Activated T-cell treated with anti-CD3 and anti-CD28 coated beads for 1 hour (primary cell): Measurements from ENCODE around the gene POLR2E.

Experiments used
- DNase-seq: peaks from one replicate; pipeline ENCODE4 v3.0.0-alpha.2; 2020; ENCODE audit warnings: low read depth

Gene POLR2E

DNA sequence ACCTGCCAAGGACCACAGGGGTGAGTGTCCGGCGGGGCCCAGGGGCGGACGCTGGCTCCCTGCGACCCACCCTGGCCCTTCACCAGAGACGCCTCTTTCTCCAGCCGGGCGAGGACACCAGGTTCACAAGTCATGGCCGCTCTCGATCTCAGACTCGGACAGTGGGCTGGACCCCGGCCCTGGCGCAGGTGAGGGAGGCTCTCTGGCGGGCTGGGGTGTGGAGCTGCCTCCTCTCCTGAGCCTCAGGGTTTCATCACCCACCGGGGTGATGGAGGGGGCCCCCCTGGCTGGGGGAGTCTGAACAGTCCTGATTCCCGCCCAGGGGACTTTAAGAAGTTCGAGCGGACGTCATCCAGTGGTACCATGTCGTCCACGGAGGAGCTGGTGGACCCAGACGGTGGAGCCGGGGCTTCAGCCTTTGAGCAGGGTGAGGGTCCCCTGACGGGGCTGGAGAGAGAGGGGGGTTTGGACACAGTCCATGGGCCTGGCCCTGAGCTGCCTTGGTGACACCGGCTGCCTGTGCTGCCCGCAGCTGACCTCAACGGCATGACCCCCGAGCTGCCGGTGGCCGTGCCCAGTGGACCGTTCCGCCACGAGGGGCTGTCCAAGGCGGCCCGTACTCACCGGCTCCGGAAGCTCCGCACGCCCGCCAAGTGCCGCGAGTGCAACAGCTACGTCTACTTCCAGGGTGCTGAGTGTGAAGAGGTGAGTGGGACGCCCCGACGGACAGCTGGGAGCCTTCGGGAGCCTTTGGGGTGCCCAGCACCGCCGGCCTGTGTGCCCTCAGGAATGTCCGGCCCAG lies 14.6 kb downstream of the POLR2E start:
- no peak for DNase-seq

GRCh38 chr19:1079566-1080111 lies 15.5 kb downstream of the POLR2E start:
- no peak for DNase-seq

DNA sequence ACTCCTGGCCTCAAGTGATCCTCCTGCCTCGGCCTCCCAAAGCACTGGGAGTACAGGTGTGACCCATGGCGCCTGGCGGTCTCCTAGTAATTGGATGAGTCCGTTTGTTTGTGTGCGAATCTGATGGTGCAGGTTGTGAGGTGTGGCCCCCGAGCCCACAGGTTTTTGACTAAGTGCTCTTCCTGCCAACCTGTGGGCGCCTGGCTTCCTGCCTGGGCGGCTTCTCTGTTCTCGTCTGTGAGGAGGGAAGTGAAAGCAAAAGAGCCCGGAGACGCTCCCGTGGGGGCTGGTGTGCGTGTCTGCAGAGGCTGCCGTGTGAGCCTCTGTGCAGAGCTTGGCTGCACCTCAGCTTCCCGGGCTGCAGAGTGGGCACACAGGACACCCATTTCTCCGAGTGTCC lies 18.2 kb downstream of the POLR2E start:
- DNase-seq: peak; percentile 85

- no peak for DNase-seq
Measured at GRCh38 chr19:1076046-1076386, 19.2 kb downstream of the POLR2E start.

DNA sequence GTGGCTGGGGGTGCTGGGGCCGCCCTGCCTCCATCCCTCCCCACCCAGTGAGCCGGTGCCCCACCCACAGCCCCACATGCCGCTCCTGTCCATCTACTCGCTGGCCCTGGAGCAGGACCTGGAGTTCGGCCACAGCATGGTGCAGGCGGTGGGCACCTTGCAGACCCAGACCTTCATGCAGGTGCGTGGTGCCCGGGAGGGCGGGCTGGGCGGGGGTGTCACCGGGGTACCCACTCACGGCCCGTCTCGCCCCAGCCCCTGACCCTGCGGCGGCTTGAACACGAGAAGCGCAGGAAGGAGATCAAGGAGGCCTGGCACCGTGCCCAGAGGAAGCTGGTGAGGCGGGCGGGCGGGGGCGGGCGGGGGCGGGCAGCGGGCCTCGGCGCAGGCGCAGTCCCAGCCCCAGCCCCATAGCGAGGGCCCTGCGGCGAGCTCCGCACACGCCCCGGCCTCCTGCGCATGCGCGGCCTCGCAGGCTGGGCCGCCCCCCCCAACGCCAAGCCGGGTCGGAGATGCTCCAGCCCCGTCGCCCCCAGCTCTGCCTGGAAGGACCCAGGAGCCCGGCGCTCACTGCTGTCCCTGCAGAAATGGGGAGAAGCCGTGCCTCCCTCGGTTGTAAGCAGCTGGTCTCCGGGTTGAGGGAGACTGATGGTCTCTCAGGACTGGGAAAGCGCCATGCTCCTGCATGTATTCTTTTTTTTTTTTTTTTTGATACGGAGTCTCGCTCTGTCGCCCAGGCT lies 20.5 kb downstream of the POLR2E start:
- peak; percentile 99 for DNase-seq

- no peak for DNase-seq
Measured at GRCh38 chr19:1073956-1074517, 21.1 kb downstream of the POLR2E start.

GRCh38 chr19:1073063-1073955 lies 21.9 kb downstream of the POLR2E start:
- no peak for DNase-seq

- DNase-seq: no peak
Measured at GRCh38 chr19:1072371-1073015, 22.7 kb downstream of the POLR2E start.

- no peak for DNase-seq
Measured at GRCh38 chr19:1070931-1071791, 24.0 kb downstream of the POLR2E start.

- no peak for DNase-seq
Measured at GRCh38 chr19:1070576-1070930, 24.6 kb downstream of the POLR2E start.

DNA sequence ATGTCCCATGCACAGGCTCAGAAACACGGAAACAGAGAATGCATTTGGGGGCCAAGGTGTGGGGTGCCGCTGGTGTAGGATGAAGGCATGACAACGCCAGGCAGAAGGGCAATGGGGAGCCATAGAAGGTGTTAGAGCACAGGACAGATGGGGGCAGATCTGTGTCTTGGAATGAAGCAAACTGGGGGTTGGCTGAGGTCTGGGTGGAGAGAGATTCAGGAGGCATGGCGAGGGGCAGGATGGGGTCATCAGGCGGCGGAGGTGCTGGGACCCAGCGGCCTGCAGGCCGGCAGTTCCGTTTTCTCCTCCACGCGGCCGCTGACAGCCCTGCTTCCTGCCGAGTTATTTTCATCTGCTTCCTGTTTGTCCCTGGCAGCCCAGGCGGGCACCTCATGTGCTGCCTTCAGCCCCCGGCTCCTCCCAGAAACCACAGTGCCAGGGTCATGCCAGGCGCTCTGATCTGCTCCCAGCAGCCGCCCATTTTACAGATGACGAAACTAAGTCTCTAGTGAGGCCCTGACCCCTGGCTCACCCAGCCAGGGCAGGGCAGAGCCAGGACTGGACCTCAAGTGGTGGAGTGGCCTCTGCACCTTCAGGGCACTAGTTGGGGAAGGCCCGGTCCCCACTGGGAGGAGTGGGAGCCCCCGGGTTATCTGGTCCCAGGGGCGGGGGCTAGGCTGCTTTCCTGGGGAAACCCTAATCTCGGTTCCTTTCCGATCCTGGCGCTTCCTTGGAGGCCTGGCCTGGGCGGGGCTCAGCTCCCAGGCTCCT lies 26.0 kb downstream of the POLR2E start:
- peak; percentile 63 for DNase-seq

DNA sequence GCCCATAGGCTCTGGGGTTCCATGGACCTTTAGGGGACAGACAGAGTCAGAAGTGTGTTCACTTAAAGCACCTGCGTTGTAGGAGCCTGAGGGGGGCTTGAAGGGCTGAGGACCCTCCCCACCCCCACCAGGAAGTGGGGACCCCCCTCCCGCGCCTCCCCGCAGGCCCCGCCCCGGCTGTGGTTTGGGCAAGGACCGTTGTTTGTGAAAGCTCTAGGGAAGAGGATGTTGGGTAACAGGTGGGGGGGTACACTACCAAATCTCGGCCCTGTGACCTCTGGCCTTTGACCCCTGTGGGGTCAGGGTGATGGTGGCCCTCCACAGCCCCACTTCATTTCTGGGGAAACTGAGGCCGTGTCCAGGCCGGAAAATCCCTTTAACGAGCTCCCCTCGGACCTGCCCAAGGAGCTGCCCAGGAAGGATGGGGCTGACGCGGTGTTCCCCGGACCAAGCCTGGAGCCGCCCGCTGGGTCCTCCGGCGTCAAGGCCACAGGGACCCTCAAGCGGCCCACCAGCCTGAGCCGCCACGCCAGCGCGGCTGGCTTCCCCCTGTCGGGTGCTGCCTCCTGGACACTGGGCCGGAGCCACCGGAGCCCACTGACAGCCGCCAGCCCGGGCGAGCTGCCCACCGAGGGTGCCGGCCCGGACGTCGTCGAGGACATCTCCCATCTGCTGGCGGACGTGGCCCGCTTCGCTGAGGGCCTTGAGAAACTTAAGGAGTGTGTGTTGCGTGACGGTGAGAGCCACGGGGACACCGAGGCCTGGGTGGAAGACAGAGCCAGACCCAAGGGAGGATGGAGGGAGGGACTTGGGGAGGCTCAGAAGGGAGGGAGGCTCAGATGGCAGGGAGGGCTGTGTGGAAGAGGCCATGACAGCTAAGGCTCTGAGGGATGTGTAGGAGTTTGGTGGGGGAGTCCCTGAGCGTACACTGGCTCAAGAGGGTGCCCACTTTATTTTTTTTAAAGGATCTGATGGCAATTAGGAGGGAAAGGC lies 26.9 kb downstream of the POLR2E start:
- peak; percentile 70 for DNase-seq

DNA sequence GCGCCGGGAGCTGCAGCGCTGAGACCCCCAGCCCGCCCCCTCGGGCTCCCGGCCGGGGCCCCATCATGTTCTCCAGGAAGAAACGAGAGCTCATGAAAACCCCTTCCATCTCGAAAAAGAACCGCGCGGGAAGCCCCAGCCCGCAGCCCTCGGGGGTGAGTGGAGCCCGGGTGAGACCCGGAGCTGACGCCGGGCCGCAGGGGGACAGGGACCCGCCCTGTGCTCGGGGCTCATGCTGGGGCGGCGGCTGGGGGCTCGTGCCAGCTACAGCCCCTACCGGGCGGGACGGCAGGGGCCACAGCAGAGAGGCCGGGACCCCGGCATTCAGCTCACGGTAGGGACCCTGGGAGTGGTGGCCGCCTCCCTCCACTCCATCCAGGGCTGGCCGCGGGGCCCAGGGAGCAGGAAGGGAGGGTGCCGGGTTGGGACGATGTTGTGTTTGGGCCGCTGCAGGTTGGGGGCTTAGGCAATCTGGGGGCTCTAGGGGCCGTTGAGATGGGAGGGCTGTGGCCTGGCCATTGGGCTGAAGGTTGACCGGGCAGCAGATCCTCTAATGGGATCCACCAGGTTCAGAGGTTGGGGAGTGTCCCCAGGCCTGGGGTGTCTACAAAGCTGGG lies 27.7 kb downstream of the POLR2E start:
- DNase-seq: peak; percentile 55

- DNase-seq: peak; percentile 78
Measured at GRCh38 chr19:1066748-1067340, 28.3 kb downstream of the POLR2E start, which contains the start of gene ARHGAP45. TSS of gene ARHGAP45 (plus strand) at chr19:1067167. CDS start at chr19:1067406, 239 bp downstream.

DNA sequence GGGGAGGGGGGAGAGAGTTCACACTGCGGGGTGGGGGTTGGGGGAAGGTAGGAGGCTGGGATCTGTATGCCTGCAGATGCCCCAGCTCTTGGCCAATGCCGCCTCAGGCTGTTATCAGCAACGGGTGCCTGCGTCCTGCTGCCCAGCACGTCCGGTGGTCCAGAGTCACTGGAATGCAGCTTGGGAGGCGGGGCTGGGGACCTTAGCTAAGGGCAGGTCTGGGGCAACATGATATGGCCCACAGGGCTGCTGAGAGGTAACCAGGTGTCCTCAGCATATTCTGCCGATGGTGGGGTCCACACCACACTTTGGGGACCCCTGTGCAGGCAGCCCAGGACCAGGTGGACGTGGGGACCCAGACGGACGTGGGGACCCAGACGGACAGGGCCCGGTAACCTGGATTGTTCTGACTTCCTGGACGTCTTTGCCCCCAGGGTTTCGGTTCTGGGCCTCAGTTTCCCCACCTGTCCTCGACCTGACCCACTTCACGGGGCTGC lies 28.9 kb downstream of the POLR2E start:
- DNase-seq: no peak

DNA sequence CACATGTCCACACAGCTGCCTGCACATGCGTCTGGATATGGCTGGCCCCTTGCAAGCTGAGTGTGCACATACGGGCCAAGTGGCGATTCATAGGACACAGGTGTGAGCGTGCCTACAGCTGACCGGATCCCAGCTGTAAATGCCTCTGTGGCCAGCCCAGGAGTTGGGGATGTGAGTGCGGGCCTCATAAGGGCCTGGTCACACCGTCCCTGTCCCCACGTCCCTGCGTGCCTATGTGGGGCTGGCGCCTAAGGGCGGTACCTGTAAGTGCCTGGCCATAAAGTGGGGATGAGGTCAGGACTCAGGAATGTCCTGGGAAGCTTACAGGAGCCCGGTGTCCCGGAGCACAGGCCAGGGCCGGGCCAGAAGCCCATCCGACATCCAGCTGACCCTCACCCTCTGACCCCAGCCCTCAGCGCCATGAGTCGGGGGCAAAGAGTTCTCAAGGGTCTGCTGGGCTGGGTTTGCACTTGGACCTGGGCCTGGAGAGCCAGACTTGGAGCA lies 29.5 kb downstream of the POLR2E start:
- DNase-seq: no peak
